HG03159 (cell line): ENCODE results near the gene DGCR8.
"Not testable (repeated sequence)": the region's sequence is repeated elsewhere in the genome, so short reads cannot be mapped to it uniquely, and the experiment has no call there.

Experiments used
- ATAC-seq: cut with Tn5 transposase; IDR thresholded peaks from one replicate; pipeline ENCODE4 v1.9.1; 2021; ENCODE audit warnings: mild to moderate bottlenecking, moderate library complexity; ENCODE audit not compliant: unreplicated experiment

DGCR8 gene

DNA sequence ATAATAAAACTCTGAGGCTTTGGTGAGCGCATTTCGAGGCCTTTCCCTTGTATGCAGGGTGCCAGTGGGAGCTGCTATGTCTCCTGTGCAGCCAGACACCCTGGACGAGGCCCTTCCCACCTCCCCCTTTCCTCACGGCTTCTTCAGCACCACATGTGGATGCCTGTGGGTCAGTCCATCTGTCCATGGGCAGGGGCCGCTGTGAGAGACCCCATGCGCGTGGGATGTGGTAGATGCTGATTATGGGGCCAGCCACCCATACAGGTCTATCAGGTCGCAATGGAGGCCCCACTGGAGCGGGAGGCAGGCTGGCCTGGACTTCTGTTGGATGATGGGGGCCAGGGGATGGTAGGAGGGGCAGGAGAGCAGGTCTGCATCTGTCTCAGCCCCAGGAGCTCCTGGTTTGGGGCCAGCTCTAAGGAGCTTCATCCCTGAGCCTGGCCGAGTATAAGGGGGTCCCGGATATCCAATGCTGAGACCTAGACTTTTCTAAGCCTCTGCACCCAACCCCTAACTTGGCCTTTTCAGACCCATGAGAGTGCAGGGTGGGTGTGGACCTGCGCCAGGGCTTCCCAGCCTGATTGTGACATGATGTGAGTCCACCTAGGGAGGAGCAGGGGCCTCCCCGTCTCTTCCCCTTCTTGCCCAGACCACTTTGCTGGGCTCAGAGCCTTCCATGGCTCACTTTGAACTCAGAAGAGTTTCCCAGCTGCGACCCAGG is 14.0 kb upstream of the DGCR8 start:
- no peak for ATAC-seq

- ATAC-seq = no peak
Observed at GRCh38 chr22:20066617-20067383, 13.2 kb upstream of the DGCR8 start.

GRCh38 chr22:20067384-20067682 is 12.7 kb upstream of the DGCR8 start:
- ATAC-seq = not testable (repeated sequence)

DNA sequence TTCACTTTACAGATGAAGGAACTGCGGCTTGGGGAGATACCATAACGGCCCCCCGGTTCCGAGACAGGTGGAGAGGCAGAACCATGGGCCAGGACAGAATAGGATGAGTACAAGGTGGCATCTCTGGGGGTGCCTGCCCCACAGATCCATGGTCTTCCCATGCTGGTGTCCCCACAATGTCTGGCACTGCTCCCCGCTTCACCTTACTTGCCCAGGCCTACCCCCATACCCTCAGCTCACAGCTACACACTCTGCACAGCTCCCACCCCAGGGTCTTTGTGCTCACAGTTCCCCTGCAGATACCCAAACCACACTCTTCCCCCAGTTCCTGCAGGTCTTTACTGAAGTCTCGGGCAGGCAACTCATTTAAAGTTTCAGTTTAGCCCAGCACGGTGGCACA is 11.4 kb upstream of the DGCR8 start:
- ATAC-seq = no peak

- no peak for ATAC-seq
Observed at GRCh38 chr22:20069331-20070042, 10.6 kb upstream of the DGCR8 start.

- ATAC-seq = no peak
Observed at GRCh38 chr22:20071524-20071972, 8.5 kb upstream of the DGCR8 start.

- no peak for ATAC-seq
Observed at GRCh38 chr22:20076627-20077172, 3.3 kb upstream of the DGCR8 start.

GRCh38 chr22:20080445-20080775 is 369 bp downstream of the DGCR8 start:
- peak; percentile 55 for ATAC-seq

GRCh38 chr22:20080776-20081654 is 974 bp downstream of the DGCR8 start:
- ATAC-seq = no peak

DNA sequence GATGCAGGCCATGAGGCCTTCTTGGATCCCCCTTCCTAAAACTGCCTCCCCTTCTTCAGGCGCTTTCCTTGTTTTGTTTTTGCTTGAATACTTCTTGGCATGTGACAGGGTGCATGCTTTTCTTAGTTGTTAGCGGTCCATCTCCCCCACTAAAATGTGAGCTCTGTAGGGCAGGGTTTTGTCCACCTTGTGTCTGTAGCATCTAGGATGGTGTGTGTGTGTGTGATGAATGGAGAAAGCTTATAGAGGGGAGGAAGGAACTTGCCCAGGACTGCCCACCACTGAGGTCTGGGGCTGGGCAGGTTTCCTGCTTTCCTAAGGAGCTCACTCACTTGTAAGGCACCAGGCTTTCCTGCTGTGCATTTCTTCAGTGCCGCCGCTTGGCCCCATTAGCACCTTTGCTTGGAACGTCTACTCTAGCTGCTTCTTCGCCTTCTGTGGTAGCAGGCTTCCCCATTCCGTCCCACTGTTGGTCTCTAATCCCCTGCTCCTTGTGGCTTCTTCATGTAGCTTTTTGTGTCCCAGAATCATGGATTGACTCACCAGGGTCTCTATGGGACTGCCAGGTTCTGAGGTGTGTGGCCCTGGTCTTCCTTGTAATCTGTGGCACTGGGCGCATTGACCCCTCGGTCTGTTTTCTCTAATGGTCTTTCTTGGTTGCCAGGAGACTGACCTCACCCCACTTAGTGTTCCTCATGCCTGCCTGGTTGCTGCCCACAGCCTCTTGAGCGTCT is 3.3 kb downstream of the DGCR8 start:
- ATAC-seq = no peak

DNA sequence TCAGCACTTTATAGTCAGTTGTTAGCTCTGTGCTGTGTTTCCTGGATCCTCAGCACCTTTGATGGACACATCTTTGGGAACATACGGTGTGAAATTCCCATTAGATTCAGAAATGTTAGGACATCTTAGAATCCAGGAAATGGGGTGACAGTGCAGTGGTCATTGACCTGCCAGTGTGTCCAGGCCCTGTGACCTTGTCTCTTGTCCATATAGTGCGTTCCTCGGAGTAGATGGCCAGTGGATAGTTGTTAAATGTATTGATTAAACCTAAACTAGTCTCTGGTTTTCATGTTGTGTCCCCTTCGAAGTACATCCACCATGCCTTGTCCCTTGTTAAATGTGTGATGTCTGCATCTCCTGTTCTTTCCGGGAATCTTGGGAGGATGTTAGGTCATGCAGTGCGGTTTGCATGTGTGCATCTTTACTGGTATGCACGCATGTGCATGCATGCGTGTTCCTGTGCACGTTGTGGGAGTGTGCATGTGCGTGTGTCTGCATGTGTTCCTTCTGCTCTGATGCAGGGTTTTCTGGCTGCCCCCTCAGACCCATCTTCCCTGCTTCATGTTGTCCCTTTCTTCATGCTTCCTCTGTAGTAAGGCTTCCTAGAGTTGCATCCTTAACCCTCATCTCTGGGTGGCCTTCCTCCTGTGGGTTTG is 4.0 kb downstream of the DGCR8 start:
- no peak for ATAC-seq

DNA sequence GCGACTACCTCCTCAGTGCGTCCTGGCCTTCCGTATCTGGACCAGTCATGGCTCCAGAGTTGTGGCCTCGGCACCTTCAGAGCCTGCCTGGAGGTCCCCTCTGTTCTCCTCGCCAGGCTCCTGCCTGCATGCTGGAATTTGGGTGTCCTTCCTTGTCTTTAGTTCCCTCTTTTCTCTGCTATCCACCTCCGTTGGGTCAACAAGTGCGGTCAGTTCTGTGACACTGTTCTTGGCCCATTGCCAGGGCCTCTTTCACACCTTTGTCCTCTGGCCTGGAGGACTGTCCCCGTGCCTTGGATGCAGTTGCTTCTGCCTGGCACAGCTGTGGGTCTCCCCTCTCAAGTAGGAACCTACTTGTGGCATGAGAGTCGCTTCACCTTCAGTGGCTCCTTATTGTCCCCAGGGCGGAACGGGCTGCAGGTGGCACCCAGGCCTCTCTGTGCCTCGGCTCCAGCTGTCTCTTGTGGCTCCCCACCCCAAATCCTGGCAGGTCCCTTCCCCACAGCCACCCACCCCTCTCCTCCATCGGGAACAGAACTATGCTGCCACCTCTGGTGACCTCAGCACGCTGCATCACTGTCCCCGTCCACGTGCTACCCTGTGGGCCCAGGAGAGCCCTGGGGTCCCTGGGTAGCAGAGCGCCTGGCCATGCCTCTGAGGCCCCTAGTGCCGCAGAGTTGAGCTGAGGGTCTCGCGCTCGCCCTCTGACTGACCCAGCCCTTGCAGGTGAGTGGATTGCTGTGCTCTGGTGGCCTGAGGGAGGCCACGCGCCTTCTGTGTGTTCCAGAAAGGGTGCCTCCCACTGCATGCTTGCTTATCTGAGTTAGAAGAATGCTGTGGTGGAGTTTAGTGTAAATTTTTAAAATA is 4.7 kb downstream of the DGCR8 start:
- no peak for ATAC-seq

DNA sequence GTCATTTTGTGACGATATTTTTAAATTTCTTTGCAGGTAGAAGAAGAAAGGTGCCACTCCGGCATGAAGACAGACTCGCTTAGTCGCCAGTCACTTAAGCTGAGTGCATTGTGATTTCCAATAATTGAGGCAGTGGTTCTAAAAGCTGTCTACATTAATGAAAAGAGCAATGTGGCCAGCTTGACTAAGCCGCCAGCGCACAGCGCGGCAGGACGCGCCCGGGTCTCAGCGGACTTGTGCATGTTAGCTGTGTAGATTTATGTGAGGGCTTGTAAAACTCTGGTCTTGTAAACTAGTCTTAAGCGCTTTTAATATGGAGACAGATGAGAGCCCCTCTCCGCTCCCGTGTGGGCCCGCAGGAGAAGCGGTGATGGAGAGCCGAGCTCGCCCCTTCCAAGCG is 5.6 kb downstream of the DGCR8 start:
- no peak for ATAC-seq

DNA sequence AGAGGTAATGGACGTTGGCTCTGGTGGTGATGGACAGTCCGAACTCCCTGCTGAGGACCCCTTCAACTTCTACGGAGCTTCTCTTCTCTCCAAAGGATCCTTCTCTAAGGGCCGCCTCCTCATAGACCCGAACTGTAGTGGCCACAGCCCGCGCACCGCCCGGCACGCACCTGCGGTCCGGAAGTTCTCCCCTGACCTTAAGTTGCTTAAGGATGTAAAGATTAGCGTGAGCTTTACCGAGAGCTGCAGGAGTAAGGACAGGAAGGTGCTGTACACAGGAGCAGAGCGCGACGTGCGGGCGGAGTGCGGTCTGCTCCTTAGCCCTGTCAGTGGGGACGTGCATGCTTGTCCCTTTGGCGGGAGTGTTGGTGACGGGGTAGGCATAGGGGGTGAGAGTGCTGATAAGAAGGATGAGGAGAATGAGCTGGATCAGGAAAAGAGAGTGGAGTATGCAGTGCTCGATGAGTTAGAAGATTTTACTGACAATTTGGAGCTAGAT is 6.1 kb downstream of the DGCR8 start:
- no peak for ATAC-seq

GRCh38 chr22:20086763-20087162 is 6.7 kb downstream of the DGCR8 start:
- no peak for ATAC-seq

DNA sequence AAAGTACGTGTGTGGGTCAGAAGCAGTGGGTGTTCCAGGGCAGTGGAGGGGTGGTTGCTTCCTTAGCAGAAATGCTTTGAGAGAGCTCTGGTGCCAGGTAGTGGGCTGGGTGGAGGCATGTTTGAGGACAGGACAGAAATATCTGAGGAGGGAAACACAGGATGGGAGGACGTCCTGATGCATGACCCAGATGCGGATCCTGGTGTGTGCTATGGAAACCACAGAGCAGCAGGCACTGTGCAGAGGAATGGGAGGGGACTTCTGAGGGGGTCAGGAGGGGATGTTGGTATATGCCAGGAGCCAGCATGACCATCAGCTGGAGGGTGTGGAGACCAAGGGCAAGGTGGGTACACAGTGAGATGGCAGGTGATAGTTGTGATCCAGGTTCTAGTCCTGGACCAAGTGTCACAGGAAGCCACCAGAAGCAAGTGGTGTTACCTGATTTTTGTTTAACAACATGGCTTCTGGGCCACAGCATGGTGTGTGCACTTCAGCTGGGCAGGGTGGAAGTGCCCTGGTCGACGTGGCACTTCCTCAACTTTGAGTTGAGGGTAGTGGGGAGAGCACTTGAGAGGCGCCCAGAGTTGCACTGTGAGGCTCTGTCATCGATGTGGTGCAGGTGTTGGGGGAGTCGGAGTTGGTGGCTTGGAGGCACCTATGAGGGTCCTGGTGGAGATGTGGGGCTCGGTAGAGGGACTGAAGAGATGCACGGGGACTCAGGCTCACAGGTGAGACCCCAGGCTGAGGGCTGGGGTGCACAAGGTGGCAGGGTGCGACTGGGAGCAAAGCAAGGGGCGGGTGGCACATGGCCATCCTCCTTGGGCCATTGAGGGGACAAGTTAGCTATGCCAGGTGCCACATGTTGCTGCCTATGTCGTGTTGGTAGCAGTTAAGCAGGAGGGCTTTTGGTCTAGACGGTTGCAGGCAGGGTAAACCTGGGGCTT is 7.5 kb downstream of the DGCR8 start:
- ATAC-seq = no peak

DNA sequence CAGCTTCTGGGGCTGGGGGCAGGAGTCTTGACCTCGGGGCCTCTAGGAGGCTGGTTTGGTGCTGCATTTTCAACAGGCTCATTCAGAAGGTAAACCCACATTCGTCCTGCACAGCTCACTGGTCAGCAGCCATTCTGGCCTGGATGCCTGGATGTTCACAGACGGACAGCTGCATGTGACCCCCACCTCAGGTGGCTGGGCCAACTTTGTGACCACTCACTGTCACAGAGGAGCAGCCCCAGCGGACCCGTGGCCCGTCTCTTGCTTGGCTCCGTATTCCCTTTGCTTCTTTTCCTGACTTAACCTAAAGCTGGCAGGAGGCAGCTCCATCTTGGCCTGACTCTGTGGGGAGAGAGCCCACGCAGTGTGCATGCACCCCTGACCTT is 8.2 kb downstream of the DGCR8 start:
- no peak for ATAC-seq
